A549 treated with AZD2906 at 1 μM for 4 hours (cell line): Measurements from ENCODE around the gene MED19. TPM values are rescaled to one million over a fixed set of nuclear protein-coding genes. Genes with fewer than 3 reads are reported as not detected.

Experiments
- total RNA-seq: library from RNA; stranded (reverse); fragments of 200-300 nt; extraction: Qiagen RNA extraction; gene quantifications from 5 replicates; pipeline ENCODE4 v1.2.3, GENCODE V29; 2022

Gene MED19
- total RNA-seq: 27.0 to 31.9 TPM (median 29.5 TPM) in 5 replicates

GRCh38 chr11:57711414-57712255, at the start of gene MED19:
Gene MED19 (minus strand): TSS chr11:57712215. CDS start chr11:57712179, 36 bp downstream.

DNA sequence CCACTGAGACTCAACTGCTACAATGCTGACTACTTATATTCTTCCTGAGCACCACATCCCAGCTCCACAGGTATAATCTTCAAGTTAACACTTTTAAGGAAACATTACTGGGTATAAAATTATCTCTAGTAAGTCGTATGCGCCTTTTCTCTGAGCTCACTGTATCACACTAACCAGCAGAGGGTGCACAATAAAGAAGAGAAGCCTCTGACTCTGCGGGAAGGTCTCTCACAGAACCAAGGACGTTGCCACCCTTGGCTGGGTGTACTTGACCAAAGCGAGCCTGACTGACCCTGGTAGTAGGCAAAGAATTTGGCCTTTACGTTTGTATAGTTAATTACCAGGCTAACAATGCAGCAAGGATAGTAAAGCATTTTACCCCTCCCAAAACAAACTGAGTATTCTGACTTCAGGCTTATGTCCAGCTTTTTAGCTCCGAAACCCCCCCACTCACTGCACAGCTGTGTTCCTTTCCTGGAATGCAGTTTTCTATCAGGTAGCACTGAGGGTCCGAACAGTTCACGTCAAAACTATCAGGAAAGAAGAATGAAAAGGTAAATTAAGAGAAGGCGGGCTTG, 39.8 kb upstream of the MED19 start, which contains the start of gene BTBD18:
Gene BTBD18, minus strand, starts transcription at position 144 of the 578 bp plus-strand sequence. CDS start 631 bp downstream, outside the sequence.

GRCh38 chr11:57741132-57742086, 29.4 kb upstream of the MED19 start, which contains the start of gene SELENOH:
Gene SELENOH (plus strand): TSS chr11:57741491. CDS start chr11:57741596, 105 bp downstream.

GRCh38 chr11:57712256-57713150, 488 bp upstream of the MED19 start, which contains the start of gene TMX2:
Gene TMX2 (plus strand): TSS chr11:57712593. CDS start chr11:57712619, 26 bp downstream.

DNA sequence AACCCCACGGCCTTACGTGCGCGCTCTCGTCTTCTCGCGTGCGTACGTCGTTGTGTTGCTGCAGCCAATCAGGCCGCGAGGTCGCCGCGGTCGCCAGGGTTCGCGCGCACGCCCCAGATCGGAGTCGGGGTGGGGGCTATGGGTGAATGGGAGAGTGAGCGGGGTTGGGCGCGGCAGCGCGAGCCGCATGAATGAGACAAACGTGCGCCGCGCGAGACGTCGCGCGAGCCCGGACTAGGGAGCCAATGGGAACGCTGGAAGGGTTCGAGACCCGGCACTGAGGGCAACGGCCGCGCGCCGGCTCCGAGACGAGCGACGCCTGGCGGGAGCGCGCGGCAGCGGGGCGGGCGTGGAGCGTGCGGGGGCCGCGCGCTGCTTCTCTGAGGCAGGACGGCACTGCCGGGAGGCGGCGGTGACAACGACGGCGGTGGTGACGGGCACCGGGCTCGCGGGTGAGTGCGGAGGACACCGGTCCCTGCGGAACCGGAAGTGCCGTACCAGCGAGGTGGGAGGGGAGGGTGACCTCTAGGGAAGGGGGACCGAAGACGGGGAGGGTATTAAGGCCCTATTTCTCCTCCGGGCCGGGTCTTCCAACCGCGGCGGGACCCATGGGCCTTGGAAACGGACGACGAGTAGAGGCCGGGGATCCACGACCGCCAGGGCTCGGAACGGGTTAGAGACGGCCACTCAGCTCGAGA, 44.1 kb downstream of the MED19 start, which contains the start of gene ZDHHC5:
Gene ZDHHC5, plus strand, starts transcription at position 379 of the 698 bp plus-strand sequence. CDS start 4,977 bp downstream, outside the sequence.

DNA sequence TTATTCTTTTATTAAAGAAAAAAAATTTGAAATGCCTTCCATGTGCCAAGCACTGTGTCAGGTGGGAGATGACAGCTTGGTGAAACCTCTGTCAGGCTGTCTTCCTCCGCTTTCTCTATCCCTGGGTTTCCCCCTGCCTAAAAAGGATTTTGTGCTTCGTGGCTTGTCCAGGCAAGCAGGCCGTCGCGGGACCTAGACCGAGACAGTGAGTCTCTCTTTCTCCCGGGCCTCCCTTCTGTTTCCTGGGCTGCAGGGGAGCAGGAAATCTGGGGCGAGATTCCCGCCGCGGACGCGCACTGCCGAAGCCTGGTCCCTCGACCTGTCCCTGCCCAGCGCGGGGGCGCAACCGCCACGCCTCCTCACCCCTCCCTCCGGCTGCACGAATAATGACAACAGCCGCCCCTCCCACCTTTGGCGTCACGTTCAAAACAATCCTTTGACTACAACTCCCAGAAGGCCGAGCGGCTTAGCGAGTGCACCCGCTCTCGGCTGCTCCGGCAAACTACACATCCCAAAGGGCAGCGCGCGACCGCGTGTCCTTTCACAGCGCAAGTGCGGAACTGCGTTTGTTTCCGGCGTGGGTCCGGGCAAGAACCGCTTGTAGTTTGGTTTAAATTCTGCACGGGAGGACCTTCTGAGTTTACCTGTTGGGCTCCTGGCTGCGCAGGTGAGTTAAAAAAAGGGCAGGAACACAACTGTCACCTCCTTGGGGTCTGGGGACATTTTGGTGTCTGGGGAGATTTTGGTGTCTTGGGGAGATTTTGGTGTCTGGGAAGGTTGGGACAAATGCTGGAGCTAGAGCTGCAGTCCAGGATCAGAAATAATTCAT, 54.6 kb downstream of the MED19 start, which contains the start of gene CLP1:
Gene CLP1, plus strand, starts transcription at position 569 of the 829 bp plus-strand sequence. CDS start 1,715 bp downstream, outside the sequence.

Other genes starting within 250 kb of the MED19 start
- gene SLC43A1, start 196.5 kb downstream of the MED19 start, total RNA-seq: 2.2 to 3.0 TPM (median 2.5 TPM) in 5 replicates
- gene TIMM10, start 181.5 kb downstream of the MED19 start, total RNA-seq: 148 to 174 TPM (median 157 TPM) in 5 replicates
- gene SMTNL1, start 174.6 kb downstream of the MED19 start, total RNA-seq: not detected in 5 replicates
- gene UBE2L6, start 144.5 kb downstream of the MED19 start, total RNA-seq: 36.8 to 45.5 TPM (median 44.8 TPM) in 5 replicates
- 0.74 to 1.3 TPM (median 0.90 TPM) in 5 replicates for gene SERPING1, start 114.5 kb downstream of the MED19 start, total RNA-seq
- 0.14 to 0.36 TPM (median 0.25 TPM) in 4 of 5 replicates, not detected in the other for gene YPEL4, start 62.3 kb downstream of the MED19 start, total RNA-seq
- 26.8 to 28.5 TPM (median 28.2 TPM) in 5 replicates for gene CLP1, start 54.5 kb downstream of the MED19 start, total RNA-seq
- gene ZDHHC5, start 44.1 kb downstream of the MED19 start, total RNA-seq: 67.5 to 75.4 TPM (median 68.8 TPM) in 5 replicates
- gene TMX2, start 378 bp upstream of the MED19 start, total RNA-seq: 141 to 159 TPM (median 149 TPM) in 5 replicates
- gene SELENOH, start 29.3 kb upstream of the MED19 start, total RNA-seq: 104 to 154 TPM (median 146 TPM) in 5 replicates
- not detected in 5 replicates for gene BTBD18, start 39.6 kb upstream of the MED19 start, total RNA-seq
- 52.2 to 63.4 TPM (median 60.7 TPM) in 5 replicates for gene CTNND1, start 49.6 kb upstream of the MED19 start, total RNA-seq